Measurements from ENCODE around the gene FMN2. TPM values are rescaled to one million over a fixed set of nuclear protein-coding genes. Genes with fewer than 3 reads are reported as not detected.

FMN2 gene
- total and polyA plus RNA-seq, 3 experiments from 2014 or later = not detected

DNA sequence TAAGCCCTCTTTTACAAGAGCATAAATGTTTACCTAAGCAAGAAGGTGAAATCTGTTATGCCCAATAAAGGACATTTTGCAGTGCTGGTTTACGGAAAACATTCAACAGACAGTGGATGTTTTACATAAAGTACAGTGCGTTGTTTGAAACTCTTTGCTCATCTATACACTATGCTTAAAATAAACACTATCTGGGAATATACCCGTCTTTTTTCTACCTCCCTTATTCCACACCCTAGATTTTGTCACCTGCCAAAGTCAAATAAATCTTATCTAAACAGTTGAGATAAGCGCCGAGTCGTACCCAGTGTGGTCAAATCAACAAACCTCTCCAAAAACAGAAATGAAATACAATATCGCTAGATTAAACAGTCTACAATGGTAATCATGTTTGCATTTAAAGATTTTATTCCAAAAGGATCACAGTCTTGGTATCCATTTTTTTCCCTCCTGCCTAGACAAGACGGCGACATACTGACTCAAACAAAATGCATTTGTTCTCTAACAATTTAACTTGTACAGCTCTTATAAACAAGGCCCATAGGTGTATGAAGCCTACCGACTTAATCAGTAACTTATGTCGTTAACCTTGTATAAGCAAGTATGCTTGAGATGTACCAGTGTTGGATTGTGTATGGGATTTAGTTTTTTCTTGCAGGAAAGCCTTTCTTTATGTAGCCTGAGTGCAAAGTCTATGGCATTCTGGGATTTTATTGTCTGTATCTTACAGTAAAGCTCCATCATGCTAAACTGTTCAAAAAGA is 189.1 kb downstream of the FMN2 start:
- peaks cover 0 to 2% of the 10 kb centered on the region in 2 donors for H3K27me3 Mint-ChIP-seq
- Histone ChIP-seq H3K9me3 (ENCODE audit: low read length) (no peaks in the 10 kb centered on the region), H3K4me3 (ENCODE audit: low read length) (no peak overlapping the region), H3K4me1 (ENCODE audit: insufficient read depth, low read length) (no peaks in the 10 kb centered on the region), H3K36me3 (ENCODE audit: insufficient read depth, low read length) (no peaks in the 10 kb centered on the region), H3K27ac (ENCODE audit: low read depth, low read length) (no peak overlapping the region), H3K27me3 (ENCODE audit: insufficient read depth, low read length, poor library complexity, severe bottlenecking) (no peaks in the 10 kb centered on the region)
- peaks cover 0 to 15% (median 5%) of the 10 kb centered on the region in 5 donors for H3K9me3 Mint-ChIP-seq
- ChIA-PET CTCF (no interaction called here), POLR2A (no interaction called here)
- no peaks in the 10 kb centered on the region for H3K36me3 Mint-ChIP-seq
- no peak overlapping the region for H3K27ac Mint-ChIP-seq
- no peaks in the 10 kb centered on the region for H3K4me1 Mint-ChIP-seq
- no peak for DNase-seq
- no peak overlapping the region for H3K4me3 Mint-ChIP-seq

DNA sequence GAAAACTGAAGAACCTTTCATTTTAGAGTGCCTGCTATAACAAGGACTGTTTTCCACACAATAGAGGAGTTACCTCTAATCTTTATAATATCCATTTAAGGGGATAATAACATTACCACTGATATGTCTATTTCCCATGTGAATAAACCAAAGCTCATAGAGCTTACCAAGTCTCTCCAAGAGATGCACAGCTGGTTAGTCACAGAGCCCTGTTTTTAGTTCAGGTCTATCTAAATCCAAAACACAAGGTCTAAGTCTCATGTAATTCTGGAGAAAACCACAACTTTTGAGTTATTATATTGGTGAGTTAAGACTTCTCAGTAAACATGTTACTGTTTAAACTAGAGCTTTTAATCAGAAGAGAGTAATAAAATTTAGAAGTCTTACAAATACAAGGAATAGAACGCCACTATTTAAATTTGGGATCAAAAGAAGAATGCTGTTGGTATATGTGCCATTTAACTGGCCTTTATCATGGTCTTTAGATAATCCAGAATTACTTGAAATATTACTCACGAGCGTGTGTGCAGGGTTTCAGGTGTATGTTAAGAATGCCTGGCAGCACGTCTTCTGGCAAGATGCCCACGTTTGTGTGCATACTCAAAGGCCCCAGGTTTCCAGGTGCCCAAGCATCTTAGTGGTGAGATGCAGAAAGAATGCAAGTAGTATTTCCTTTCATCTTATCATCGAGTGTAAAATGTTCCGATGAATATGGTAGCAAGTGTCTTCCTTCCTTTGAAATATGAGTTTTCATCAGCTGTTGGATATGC is 190.6 kb downstream of the FMN2 start:
- Histone ChIP-seq H3K4me1 (ENCODE audit: insufficient read depth, low read length) (no peaks in the 10 kb centered on the region), H3K9me3 (ENCODE audit: low read length) (no peaks in the 10 kb centered on the region), H3K27ac (ENCODE audit: low read depth, low read length) (no peak overlapping the region), H3K27me3 (ENCODE audit: insufficient read depth, low read length, poor library complexity, severe bottlenecking) (no peaks in the 10 kb centered on the region), H3K36me3 (ENCODE audit: insufficient read depth, low read length) (no peaks in the 10 kb centered on the region), H3K4me3 (ENCODE audit: low read length) (no peak overlapping the region)
- Mint-ChIP-seq H3K27me3 (peaks cover 0 to 2% of the 10 kb centered on the region in 2 donors), H3K9me3 (peaks cover 0 to 10% (median 0%) of the 10 kb centered on the region in 5 donors), H3K4me1 (no peaks in the 10 kb centered on the region), H3K27ac (no peak overlapping the region), H3K4me3 (no peak overlapping the region), H3K36me3 (no peaks in the 10 kb centered on the region)
- ChIA-PET CTCF (no interaction called here), POLR2A (no interaction called here)
- DNase-seq = no peak

DNA sequence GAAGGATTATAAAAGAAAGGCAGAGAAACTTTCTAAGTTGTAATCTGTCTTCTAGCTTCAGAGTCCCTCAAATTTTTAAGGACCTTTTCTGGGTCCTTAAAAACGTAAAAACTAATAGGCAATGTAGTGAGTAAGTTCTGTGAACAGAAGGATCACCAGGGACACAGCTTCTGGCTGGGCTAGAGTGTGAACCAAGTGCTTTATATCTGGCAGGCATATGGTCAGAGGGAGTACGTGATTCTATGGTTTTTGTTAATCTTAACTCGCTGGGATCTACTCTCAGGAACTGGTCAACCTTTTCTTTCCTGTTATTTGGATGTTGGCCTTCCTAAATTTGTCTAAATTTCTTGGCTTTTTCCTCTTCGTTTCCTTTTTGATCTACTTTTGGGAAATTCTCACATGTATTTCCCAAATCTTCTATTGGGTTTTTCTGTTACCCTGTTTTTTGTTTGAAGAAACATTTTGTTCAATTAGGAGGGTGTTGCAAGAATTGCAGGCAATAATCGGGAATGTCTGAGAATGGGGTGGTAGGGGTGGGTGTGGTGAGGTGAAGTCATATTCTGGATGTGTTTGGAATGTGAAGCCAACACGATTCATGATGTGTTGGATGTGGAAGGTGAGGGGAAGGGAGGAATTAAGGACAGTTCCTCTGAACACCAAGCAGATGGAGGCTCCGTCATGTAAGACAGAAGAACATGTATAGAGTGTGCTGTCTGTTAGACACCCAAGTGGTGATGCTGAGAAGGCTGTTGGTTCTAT is 193.2 kb downstream of the FMN2 start:
- no peak overlapping the region for H3K4me3 ChIP-seq (ENCODE audit: low read length)
- DNase-seq = no peak
- Mint-ChIP-seq H3K4me3 (no peak overlapping the region), H3K27me3 (no peaks in the 10 kb centered on the region), H3K27ac (no peak overlapping the region), H3K36me3 (no peaks in the 10 kb centered on the region), H3K4me1 (no peaks in the 10 kb centered on the region), H3K9me3 (peaks cover 0 to 7% (median 0%) of the 10 kb centered on the region in 5 donors)
- no peaks in the 10 kb centered on the region for H3K9me3 ChIP-seq (ENCODE audit: low read length)
- POLR2A ChIA-PET = no interaction called here
- H3K4me1 ChIP-seq (ENCODE audit: insufficient read depth, low read length) = no peaks in the 10 kb centered on the region
- no peaks in the 10 kb centered on the region for H3K27me3 ChIP-seq (ENCODE audit: insufficient read depth, low read length, poor library complexity, severe bottlenecking)
- no peaks in the 10 kb centered on the region for H3K36me3 ChIP-seq (ENCODE audit: insufficient read depth, low read length)
- H3K27ac ChIP-seq (ENCODE audit: low read depth, low read length) = no peak overlapping the region
- CTCF ChIA-PET = no interaction called here

DNA sequence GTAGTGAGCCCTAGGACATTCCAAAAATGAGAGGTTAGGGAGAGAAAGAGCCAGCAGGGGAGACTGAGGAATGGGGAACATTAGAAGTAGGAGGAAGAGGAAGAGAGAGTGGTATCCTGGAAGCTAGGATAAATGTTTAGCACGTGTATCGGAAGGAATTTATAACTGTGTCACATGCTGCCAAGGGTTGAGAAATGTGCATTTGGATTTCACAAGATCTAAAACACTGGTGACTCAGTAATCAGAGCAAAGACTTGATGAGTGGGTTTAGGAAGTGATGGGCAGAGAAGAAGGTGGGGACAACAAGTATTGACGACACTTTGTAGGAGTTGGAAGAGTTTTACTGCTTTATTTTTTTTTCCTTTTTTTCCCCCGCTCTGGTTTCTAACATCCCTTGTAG is 193.9 kb downstream of the FMN2 start:
- Histone ChIP-seq H3K4me3 (ENCODE audit: low read length) (no peak overlapping the region), H3K36me3 (ENCODE audit: insufficient read depth, low read length) (no peaks in the 10 kb centered on the region), H3K9me3 (ENCODE audit: low read length) (no peaks in the 10 kb centered on the region), H3K4me1 (ENCODE audit: insufficient read depth, low read length) (no peaks in the 10 kb centered on the region), H3K27me3 (ENCODE audit: insufficient read depth, low read length, poor library complexity, severe bottlenecking) (no peaks in the 10 kb centered on the region), H3K27ac (ENCODE audit: low read depth, low read length) (no peak overlapping the region)
- DNase-seq = no peak
- no peaks in the 10 kb centered on the region for H3K4me1 Mint-ChIP-seq
- H3K36me3 Mint-ChIP-seq = no peaks in the 10 kb centered on the region
- CTCF ChIA-PET = no interaction called here
- POLR2A ChIA-PET = no interaction called here
- H3K4me3 Mint-ChIP-seq = no peak overlapping the region
- no peaks in the 10 kb centered on the region for H3K27me3 Mint-ChIP-seq
- H3K9me3 Mint-ChIP-seq = peaks cover 0 to 7% (median 2%) of the 10 kb centered on the region in 5 donors
- no peak overlapping the region for H3K27ac Mint-ChIP-seq

DNA sequence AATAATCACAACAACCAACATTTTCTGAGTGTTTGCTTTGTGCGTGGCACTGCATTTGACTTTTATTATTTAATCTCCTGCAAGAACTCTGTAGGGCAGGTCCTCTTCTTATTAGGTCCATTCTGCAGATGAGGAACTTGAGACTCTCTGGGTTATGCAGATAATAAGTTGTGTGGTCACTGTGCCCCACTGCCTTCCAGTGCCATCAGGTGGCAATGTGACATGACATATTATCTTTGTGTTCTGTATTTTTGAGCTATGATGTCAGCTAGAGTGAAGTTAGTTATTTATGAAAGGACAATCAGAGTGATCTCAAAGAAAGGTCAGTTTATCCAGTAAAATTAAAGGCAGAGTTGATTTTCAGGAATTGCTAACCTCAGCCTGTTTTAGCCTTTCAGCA is 196.0 kb downstream of the FMN2 start:
- no peaks in the 10 kb centered on the region for H3K27me3 ChIP-seq (ENCODE audit: insufficient read depth, low read length, poor library complexity, severe bottlenecking)
- Mint-ChIP-seq H3K4me3 (no peak overlapping the region), H3K36me3 (no peaks in the 10 kb centered on the region), H3K9me3 (peaks cover 0 to 7% (median 2%) of the 10 kb centered on the region in 5 donors), H3K27ac (no peak overlapping the region), H3K27me3 (no peaks in the 10 kb centered on the region), H3K4me1 (no peaks in the 10 kb centered on the region)
- no peak for DNase-seq
- ChIA-PET CTCF (no interaction called here), POLR2A (no interaction called here)
- H3K9me3 ChIP-seq (ENCODE audit: low read length) = no peaks in the 10 kb centered on the region
- no peak overlapping the region for H3K4me3 ChIP-seq (ENCODE audit: low read length)
- H3K27ac ChIP-seq (ENCODE audit: low read depth, low read length) = no peak overlapping the region
- H3K36me3 ChIP-seq (ENCODE audit: insufficient read depth, low read length) = no peaks in the 10 kb centered on the region
- no peaks in the 10 kb centered on the region for H3K4me1 ChIP-seq (ENCODE audit: insufficient read depth, low read length)

DNA sequence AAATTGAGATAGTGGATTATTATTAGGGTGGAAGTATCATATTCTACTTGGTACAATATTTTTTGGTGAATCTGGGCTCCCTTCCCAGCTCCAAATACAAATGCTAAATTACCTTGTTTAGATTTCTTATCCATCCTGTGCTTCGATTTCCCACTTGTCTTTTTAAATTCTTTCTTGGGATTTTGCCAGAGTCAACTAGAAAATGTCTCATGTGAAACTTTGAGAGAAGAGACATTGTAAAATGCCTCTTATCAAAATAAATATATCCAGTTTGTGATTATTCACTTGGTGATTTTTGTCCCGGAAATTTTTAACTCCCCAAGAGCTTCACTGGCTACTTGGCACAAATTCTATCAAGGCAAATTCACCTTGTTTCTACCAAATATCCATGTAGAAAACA is 202.0 kb downstream of the FMN2 start:
- no peak for DNase-seq
- Mint-ChIP-seq H3K9me3 (peaks cover 0 to 15% (median 6%) of the 10 kb centered on the region in 5 donors), H3K27ac (no peak overlapping the region), H3K4me1 (no peaks in the 10 kb centered on the region), H3K4me3 (no peak overlapping the region), H3K27me3 (no peaks in the 10 kb centered on the region), H3K36me3 (no peaks in the 10 kb centered on the region)
- Histone ChIP-seq H3K4me3 (ENCODE audit: low read length) (no peak overlapping the region), H3K9me3 (ENCODE audit: low read length) (no peaks in the 10 kb centered on the region), H3K36me3 (ENCODE audit: insufficient read depth, low read length) (no peaks in the 10 kb centered on the region), H3K4me1 (ENCODE audit: insufficient read depth, low read length) (no peaks in the 10 kb centered on the region), H3K27me3 (ENCODE audit: insufficient read depth, low read length, poor library complexity, severe bottlenecking) (no peaks in the 10 kb centered on the region), H3K27ac (ENCODE audit: low read depth, low read length) (no peak overlapping the region)
- POLR2A ChIA-PET = no interaction called here
- CTCF ChIA-PET = no interaction called here

DNA sequence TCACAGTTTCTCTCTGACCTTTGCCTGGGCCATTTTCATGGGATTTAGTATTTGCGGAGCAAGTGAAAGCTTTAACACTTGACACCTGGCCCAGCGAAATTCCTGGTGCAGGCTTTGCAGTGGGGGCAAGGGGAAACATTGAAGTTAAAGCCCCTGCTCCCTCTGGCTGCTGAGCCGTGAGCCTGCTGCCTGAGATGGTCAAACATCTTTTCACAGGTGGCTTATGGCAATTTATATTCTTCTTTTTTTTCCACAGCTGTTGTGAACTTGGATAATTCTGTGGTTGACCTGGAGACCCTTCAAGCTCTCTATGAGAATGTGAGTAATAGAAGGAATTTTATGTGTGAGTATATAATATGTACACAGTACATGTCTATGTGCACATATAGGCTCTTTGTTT is 202.9 kb downstream of the FMN2 start:
- Histone ChIP-seq H3K9me3 (ENCODE audit: low read length) (no peaks in the 10 kb centered on the region), H3K36me3 (ENCODE audit: insufficient read depth, low read length) (no peaks in the 10 kb centered on the region), H3K27me3 (ENCODE audit: insufficient read depth, low read length, poor library complexity, severe bottlenecking) (no peaks in the 10 kb centered on the region), H3K4me1 (ENCODE audit: insufficient read depth, low read length) (no peaks in the 10 kb centered on the region), H3K27ac (ENCODE audit: low read depth, low read length) (no peak overlapping the region), H3K4me3 (ENCODE audit: low read length) (no peak overlapping the region)
- H3K9me3 Mint-ChIP-seq = peaks cover 0 to 16% (median 9%) of the 10 kb centered on the region in 5 donors
- no peaks in the 10 kb centered on the region for H3K27me3 Mint-ChIP-seq
- ChIA-PET CTCF (no interaction called here), POLR2A (no interaction called here)
- no peak overlapping the region for H3K27ac Mint-ChIP-seq
- no peaks in the 10 kb centered on the region for H3K4me1 Mint-ChIP-seq
- no peaks in the 10 kb centered on the region for H3K36me3 Mint-ChIP-seq
- no peak for DNase-seq
- no peak overlapping the region for H3K4me3 Mint-ChIP-seq

DNA sequence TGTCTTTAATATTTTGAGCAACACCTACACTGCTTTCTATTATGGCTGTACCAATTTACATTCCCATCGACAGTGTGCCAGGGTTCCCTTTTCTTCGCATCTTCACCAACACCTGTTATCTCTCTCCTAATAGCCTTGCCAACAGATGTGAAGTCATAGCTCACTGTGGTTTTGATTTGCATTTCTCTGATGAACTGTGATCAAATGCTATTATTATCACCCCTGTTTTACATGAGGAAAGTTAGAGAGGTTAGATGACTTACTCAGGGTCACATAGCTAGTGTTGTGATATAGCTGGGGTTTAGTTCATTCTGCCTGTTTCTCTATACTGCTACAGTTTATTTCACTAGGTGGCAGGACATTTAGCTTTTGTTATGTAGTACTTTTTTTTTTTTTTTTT is 204.1 kb downstream of the FMN2 start:
- no peak overlapping the region for H3K4me3 ChIP-seq (ENCODE audit: low read length)
- no peaks in the 10 kb centered on the region for H3K36me3 Mint-ChIP-seq
- H3K27me3 Mint-ChIP-seq = no peaks in the 10 kb centered on the region
- no peaks in the 10 kb centered on the region for H3K9me3 ChIP-seq (ENCODE audit: low read length)
- H3K4me1 ChIP-seq (ENCODE audit: insufficient read depth, low read length) = no peaks in the 10 kb centered on the region
- CTCF ChIA-PET = no interaction called here
- H3K27ac ChIP-seq (ENCODE audit: low read depth, low read length) = no peak overlapping the region
- no peaks in the 10 kb centered on the region for H3K27me3 ChIP-seq (ENCODE audit: insufficient read depth, low read length, poor library complexity, severe bottlenecking)
- H3K4me1 Mint-ChIP-seq = no peaks in the 10 kb centered on the region
- no peak for DNase-seq
- H3K4me3 Mint-ChIP-seq = no peak overlapping the region
- no peak overlapping the region for H3K27ac Mint-ChIP-seq
- H3K36me3 ChIP-seq (ENCODE audit: insufficient read depth, low read length) = no peaks in the 10 kb centered on the region
- POLR2A ChIA-PET = no interaction called here
- H3K9me3 Mint-ChIP-seq = peaks cover 0 to 18% (median 14%) of the 10 kb centered on the region in 5 donors

Data from CD8-positive, alpha-beta memory T cell (primary cell).